Adipocyte (in vitro differentiated cells): ENCODE data around the gene AIFM2.
A peak's percentile ranks its signal among the peaks of the same experiment; 100 is the strongest.
"Not testable (repeated sequence)": the region's sequence is repeated elsewhere in the genome, so short reads cannot be mapped to it uniquely, and the experiment has no call there.

Experiments
- DNase-seq: peaks from one replicate; pipeline ENCODE4 v3.0.0-alpha.2; 2015; ENCODE audit warnings: low read depth
- H3K27me3 ChIP-seq: replicated peaks from 2 replicates; pipeline ENCODE4 v1.7.0; 2013; ENCODE audit warnings: mild to moderate bottlenecking, low read length, moderate library complexity; ENCODE audit not compliant: control insufficient read depth, insufficient read depth
- H3K36me3 ChIP-seq: 2 replicates; pipeline ENCODE4 v1.7.0; 2013; ENCODE audit warnings: low read length, mild to moderate bottlenecking, moderate library complexity; ENCODE audit not compliant: control insufficient read depth, insufficient read depth, severe bottlenecking
- H3K4me1 ChIP-seq: 2 replicates; pipeline ENCODE4 v1.7.0; 2013; ENCODE audit warnings: mild to moderate bottlenecking, low read length, moderate library complexity; ENCODE audit not compliant: control insufficient read depth, insufficient read depth
- H3K4me3 ChIP-seq: 2 replicates; pipeline ENCODE4 v1.7.0; 2013; ENCODE audit warnings: mild to moderate bottlenecking, low read length, moderate library complexity
- H3K9ac ChIP-seq: 2 replicates; pipeline ENCODE4 v1.7.0; 2013; ENCODE audit warnings: mild to moderate bottlenecking, low read length, moderate library complexity
- H3K9me3 ChIP-seq: 2 replicates; pipeline ENCODE4 v1.7.0; 2013; ENCODE audit warnings: mild to moderate bottlenecking, low read length, moderate library complexity; ENCODE audit not compliant: control insufficient read depth

AIFM2 gene

DNA sequence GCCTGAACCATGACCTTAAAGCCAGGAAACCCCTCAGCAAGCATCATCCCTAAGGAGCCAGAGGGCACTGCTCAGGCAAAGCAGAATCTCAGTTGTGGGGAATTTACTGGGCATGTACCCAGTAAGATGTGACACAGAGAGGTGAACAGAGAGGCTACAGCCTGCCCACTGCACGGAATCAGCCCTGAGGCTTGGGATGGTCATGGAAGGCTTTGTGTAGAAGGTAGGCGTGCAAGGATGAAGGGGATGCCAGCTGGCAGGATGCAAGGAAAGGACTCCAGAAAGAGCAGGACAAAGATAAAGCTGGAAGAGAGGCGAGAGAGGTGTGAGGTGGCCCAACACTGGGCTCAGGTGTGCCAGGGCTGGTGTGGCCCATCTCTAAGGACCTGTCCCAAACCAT, 2.4 kb upstream of the AIFM2 start:
- Histone ChIP-seq H3K4me3 (no peak overlapping the region), H3K9me3 (no peaks in the 10 kb centered on the region), H3K27me3 (no peaks in the 10 kb centered on the region), H3K36me3 (peaks cover 17% of the 10 kb centered on the region), H3K9ac (no peak overlapping the region), H3K4me1 (peaks cover 22% of the 10 kb centered on the region)
- no peak for DNase-seq

DNA sequence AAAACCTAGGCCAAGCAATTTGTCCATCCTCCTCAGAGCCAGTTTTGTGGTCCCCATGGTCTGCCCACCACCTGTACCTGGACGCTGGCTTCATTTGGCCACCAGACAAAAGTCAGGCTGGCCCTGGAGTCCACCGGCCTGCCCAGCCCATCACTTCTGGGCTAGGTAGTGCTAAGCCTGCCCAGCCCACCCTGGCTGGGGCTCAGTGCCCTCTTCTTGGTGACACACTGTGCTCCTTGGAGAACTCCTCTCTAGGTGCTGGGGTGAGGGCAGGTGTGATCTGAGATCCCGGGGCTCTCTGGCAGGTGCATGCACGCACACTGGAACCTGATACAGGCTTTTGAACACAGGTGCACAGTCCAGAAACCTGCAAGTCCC, 1.1 kb downstream of the AIFM2 start:
- no peaks in the 10 kb centered on the region for H3K27me3 ChIP-seq
- peaks cover 56% of the 10 kb centered on the region for H3K4me1 ChIP-seq
- peaks cover 21% of the 10 kb centered on the region for H3K36me3 ChIP-seq
- H3K4me3 ChIP-seq = peak overlapping the region; percentile 86
- H3K9me3 ChIP-seq = no peaks in the 10 kb centered on the region
- DNase-seq = no peak
- H3K9ac ChIP-seq = peak overlapping the region; percentile 95

DNA sequence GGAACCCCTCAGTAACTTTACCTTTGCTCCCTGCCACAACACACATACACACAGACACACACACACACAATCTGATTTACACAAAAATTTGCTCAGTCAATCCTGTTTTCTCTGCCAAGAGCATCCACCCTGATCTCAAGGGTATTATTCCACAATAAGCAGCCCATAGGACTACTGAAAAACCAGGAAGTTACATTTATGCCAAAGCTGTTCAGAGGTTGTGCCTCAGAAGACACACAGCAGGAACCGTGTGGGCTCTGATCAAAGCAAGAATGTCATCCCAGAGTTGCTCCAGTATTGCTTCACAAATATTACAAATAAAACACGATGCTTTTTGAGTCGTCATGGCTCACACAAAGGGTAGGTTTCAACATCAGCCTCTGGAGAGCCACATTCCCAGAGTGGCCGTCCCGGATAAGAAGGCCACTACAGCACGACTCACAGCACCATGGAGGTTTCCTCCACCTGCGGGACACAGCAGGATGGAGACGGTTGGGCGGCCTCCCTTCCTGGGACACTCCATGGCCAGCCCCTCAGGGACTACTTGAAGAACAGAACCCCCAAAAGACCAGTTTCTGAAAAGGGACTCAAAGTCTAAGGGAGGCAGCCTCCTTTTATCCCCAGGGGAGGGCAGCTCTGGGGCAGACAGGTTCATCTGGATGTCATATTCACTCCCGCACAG, 1.6 kb downstream of the AIFM2 start:
- peak overlapping the region; percentile 86 for H3K4me3 ChIP-seq
- H3K36me3 ChIP-seq = peaks cover 24% of the 10 kb centered on the region
- H3K9me3 ChIP-seq = no peaks in the 10 kb centered on the region
- peaks cover 61% of the 10 kb centered on the region for H3K4me1 ChIP-seq
- H3K27me3 ChIP-seq = no peaks in the 10 kb centered on the region
- peak overlapping the region; percentile 95 for H3K9ac ChIP-seq
- DNase-seq = peak; percentile 68

DNA sequence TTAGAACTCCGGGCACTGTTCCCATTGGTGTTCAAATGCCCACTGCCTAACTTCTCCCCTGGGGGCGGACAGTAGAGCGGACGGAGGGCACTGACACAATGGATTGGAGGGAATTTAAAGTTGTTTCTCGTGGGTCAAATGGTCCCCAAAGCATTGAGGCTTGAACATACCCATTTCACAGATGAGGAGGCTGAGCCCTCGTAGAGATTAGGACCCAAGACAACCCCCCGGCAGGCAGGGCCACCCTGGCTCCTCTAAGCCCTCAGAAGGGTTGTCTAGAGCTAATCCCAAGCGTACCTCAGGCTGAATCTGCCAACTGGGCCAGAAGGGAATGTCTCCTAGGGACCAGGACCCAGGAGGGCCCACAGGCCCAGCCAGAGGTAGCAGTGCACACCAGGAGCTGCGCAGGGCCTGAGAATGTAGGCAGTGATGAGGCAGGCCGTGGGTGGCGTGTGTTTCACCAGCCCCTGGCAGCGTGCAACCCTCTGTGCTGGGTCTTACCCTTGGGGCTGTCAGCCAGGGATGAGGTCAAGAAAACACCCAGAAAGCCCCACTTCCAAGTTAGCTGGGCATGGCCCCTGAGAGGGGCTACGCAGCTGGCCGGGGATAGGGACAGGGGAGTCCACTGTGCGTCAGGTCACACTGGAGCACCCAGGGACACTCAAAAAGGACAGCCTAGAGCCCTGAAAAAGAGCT, 5.8 kb downstream of the AIFM2 start:
- no peaks in the 10 kb centered on the region for H3K27me3 ChIP-seq
- no peak for DNase-seq
- H3K4me1 ChIP-seq = peaks cover 77% of the 10 kb centered on the region
- H3K9ac ChIP-seq = peak overlapping the region; percentile 75
- H3K9me3 ChIP-seq = no peaks in the 10 kb centered on the region
- no peak overlapping the region for H3K4me3 ChIP-seq
- peaks cover 44% of the 10 kb centered on the region for H3K36me3 ChIP-seq

DNA sequence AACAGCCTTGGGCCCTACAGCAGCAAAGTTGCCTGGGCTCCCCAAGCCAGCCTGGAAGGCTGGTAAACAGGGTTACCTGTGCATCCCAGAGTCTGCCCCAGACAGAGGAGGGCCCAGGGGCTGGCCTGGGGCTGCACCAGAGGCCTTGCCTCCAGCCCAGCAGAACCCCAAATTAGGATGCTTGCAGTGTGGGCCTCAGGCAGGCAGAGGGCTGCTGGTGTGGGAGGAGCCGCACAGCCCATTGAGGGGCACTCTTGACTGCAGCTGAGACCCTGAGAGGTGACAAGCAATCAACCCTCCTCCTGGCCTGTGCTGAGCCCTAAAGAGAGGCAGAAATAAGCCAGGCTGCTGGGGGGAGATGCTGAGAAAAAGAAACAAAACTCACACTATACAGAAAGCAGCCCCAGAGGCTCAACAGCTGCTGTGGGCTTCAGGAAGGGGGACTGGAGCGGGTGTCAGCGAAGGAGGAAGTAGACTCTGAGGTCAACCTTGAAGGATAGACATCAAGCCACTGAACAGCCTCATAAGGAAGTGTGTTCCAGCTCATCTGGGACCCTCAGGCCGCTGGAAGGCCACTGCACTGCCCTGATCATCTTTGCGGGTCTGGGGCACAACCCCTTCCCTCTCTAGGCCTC, 6.6 kb downstream of the AIFM2 start:
- H3K9me3 ChIP-seq = no peaks in the 10 kb centered on the region
- no peak for DNase-seq

DNA sequence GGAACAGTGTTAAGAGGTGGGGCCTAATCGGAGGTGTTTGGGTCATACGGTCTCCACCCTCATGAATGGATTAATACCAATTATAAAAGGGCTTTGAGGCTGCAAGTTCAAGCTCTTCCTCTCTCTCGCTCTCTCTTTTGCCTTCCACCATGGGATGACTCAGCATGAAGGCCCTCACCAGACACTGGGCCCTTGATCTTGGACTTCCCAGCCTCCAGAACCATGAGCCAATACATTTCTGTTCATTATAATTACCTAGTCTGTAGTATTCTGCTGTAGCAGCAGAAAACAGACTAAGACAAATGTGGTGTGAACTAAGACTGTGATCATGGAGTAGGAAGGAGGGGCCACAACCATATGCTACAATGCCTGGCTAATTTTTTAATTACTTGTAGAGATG, 7.7 kb downstream of the AIFM2 start:
- Histone ChIP-seq H3K4me1 (peaks cover 60% of the 10 kb centered on the region), H3K9ac (no peak overlapping the region), H3K9me3 (no peaks in the 10 kb centered on the region), H3K27me3 (no peaks in the 10 kb centered on the region), H3K36me3 (peaks cover 60% of the 10 kb centered on the region), H3K4me3 (no peak overlapping the region)
- DNase-seq = no peak

More for the DNA sequence above, 6.6 kb downstream of the AIFM2 start:
- Histone ChIP-seq H3K4me3 (no peak overlapping the region), H3K4me1 (peaks cover 69% of the 10 kb centered on the region), H3K27me3 (no peaks in the 10 kb centered on the region), H3K36me3 (peaks cover 49% of the 10 kb centered on the region), H3K9ac (peak overlapping the region; percentile 44)

DNA sequence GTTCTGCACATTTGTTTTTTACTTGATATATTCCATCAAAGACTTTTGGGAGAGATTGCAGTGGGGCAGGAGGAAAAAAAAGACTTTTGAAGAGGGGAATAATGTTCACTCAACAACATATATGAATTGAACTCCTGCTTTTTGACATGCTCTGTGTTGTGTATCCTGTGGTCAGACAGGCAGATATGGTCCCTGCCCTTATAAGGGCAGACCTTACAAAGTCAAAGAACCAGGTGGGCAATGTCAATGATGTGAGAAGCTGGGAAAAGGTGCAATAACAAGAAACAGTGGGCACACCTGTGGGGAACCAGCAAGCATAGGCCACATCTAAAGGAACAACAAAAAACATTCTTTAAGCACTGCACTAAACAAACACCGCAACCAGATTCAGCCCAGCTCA, 8.2 kb downstream of the AIFM2 start:
- no peak for DNase-seq
- H3K4me3 ChIP-seq = no peak overlapping the region
- H3K9ac ChIP-seq = no peak overlapping the region
- H3K4me1 ChIP-seq = peaks cover 55% of the 10 kb centered on the region
- H3K27me3 ChIP-seq = no peaks in the 10 kb centered on the region
- peaks cover 65% of the 10 kb centered on the region for H3K36me3 ChIP-seq
- H3K9me3 ChIP-seq = no peaks in the 10 kb centered on the region

DNA sequence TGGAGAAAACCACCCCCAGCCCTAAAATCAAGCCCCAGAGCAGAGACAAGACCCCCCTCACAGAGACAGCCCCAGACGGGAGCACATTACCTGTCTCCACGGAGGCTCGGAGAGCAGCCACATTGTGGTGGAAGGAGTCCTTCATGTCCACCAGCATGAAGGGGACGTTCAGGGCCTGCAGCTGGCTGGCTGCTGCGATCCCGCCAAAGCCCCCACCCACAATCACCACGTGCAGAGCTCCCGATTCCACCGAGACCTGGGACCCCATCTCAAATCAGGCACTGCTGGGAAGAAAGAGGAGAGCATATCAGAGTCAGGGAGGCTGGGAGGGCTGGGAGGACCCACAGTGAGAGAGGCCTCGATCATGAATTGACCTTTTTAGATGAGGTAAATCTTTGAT, 8.8 kb downstream of the AIFM2 start:
- no peak for DNase-seq
- peaks cover 55% of the 10 kb centered on the region for H3K4me1 ChIP-seq
- no peak overlapping the region for H3K9ac ChIP-seq
- no peaks in the 10 kb centered on the region for H3K9me3 ChIP-seq
- H3K4me3 ChIP-seq = no peak overlapping the region
- H3K36me3 ChIP-seq = peaks cover 68% of the 10 kb centered on the region
- H3K27me3 ChIP-seq = no peaks in the 10 kb centered on the region

DNA sequence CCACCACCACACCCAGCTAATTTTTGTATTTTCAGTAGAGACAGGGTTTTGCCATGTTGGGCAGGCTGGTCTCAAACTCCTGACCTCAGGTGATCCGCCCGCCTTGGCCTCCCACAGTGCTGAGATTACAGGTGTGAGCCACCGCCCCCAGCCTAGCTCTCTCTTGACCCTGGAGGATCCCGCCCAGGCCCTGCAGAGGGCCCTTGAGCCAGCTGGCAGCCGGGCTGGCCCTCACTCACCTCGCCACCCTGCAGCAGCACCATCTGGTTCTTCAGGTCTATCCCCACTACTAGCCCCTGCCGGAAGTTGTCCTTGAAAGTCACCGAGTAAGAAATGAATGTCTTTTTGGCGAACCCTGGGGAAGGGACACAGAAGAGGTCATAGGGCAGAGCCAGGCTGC, 9.5 kb downstream of the AIFM2 start:
- Histone ChIP-seq H3K4me1 (peaks cover 55% of the 10 kb centered on the region), H3K36me3 (peaks cover 68% of the 10 kb centered on the region)
- H3K4me3 ChIP-seq, H3K9ac ChIP-seq, H3K9me3 ChIP-seq, DNase-seq, H3K27me3 ChIP-seq: not testable (repeated sequence)

DNA sequence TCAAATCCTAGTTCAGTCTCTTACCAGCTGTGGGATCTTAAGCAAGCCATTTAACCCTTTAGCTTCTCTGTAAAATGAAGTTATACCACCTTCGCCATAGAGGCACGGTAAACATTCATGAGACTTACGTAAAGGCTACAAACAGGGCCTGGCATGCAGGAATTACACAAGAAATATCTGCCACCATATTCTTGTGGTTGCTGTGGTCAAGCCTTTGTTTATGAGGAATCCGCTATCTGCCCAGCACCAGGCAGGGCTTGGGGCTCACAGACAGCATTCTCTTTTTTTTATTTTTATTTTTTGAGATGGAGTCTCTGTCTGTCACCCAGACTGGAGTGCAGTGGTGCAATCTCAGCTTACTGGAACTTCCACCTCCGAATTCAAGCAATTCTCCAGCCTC, 9.9 kb downstream of the AIFM2 start:
- no peak for DNase-seq
- Histone ChIP-seq H3K36me3 (peaks cover 68% of the 10 kb centered on the region), H3K9ac (no peak overlapping the region), H3K4me1 (peaks cover 55% of the 10 kb centered on the region), H3K4me3 (no peak overlapping the region), H3K27me3 (no peaks in the 10 kb centered on the region), H3K9me3 (no peaks in the 10 kb centered on the region)

DNA sequence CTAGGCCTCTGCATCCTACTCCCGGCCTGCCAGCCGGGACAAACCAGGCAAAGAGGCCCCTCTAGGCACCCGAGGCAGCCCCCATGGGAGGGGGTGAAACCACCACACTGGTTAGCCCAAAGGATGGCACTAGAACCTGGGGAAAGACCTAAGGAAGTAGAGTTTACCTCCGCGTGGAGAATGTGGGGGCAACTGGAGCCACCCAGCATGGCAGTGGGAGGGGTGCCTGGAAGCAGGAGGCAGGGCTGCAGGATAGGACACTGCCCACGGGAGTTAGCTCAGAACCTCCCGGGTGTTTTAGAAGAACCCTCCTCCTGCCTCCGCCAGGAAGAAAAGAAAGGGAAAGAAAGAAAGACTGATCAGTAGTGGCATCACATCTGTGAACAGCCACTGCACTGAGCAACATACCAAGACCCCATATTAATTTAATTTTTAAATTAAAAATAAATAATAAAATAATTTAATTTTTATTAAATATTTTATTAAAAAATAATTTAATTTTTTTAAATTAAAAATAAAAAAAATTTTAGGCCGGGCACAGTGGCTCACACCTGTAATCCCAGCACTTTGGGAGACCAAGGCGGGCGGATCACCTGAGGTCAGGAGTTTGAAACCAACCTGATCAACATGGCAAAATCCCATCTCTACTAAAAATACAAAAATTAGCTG, 11.2 kb downstream of the AIFM2 start:
- H3K9me3 ChIP-seq = no peaks in the 10 kb centered on the region
- peaks cover 43% of the 10 kb centered on the region for H3K4me1 ChIP-seq
- no peak overlapping the region for H3K4me3 ChIP-seq

More for the DNA sequence above, 11.2 kb downstream of the AIFM2 start:
- H3K9ac ChIP-seq = no peak overlapping the region
- H3K36me3 ChIP-seq = peaks cover 73% of the 10 kb centered on the region
- no peaks in the 10 kb centered on the region for H3K27me3 ChIP-seq
- no peak for DNase-seq
